H1 (cell line): ENCODE measurements around the gene CUL9. TPM values are rescaled to one million over a fixed set of nuclear protein-coding genes. Genes with fewer than 3 reads are reported as not detected.

Experiments used
- CTCF ChIA-PET: fragments of 300-600 bp; sonication (Branson Sonifier 250); formaldehyde crosslinking; loops from one replicate; lab custom pipeline; 2021; ENCODE audit not compliant: partially characterized antibody; lab: Charles Lee
- POLR2A ChIA-PET: fragments of 300-600 bp; sonication (Branson Sonifier 250); formaldehyde crosslinking; loops from one replicate; lab custom pipeline; 2021; ENCODE audit warnings: inconsistent platforms; ENCODE audit not compliant: partially characterized antibody; lab: Charles Lee
- DNase-seq, 2 experiments: peaks; one replicate each; pipeline versions ENCODE4 v3.0.0 to v3.0.0-alpha.2; 2010 to 2022; ENCODE audit warnings: low spot score in 2 of 2, low read depth in 1 of 2, mixed read lengths in 1 of 2
- FAIRE-seq: peaks from 2 replicates; lab custom pipeline; 2011; peaks lifted over from hg19 to GRCh38; lab: Jason Lieb, UNC
- H2AFZ ChIP-seq: 2 replicates; pipeline ENCODE4 v1.8.1; 2012; ENCODE audit warnings: low read length, inconsistent platforms
- H2AK5ac ChIP-seq: 2 replicates; pipeline ENCODE4 v1.6.1; 2013; ENCODE audit warnings: low read depth, low read length
- H2BK120ac ChIP-seq: replicated peaks from 2 replicates; pipeline ENCODE3; 2013; ENCODE audit warnings: low read depth, low read length, inconsistent platforms
- H2BK12ac ChIP-seq: 2 replicates; pipeline ENCODE4 v1.6.1; 2013; ENCODE audit warnings: low read depth, low read length
- H2BK15ac ChIP-seq: 2 replicates; pipeline ENCODE4 v1.6.1; 2013; ENCODE audit warnings: low read length
- H2BK20ac ChIP-seq: 2 replicates; pipeline ENCODE4 v1.6.1; 2013; ENCODE audit warnings: low read length
- H2BK5ac ChIP-seq: 2 replicates; pipeline ENCODE4 v1.6.1; 2013; ENCODE audit warnings: low read depth, low read length
- H3K14ac ChIP-seq: 2 replicates; pipeline ENCODE4 v1.6.1; 2013; ENCODE audit warnings: inconsistent platforms; ENCODE audit not compliant: insufficient read length
- H3K18ac ChIP-seq: 2 replicates; pipeline ENCODE4 v1.6.1; 2013; ENCODE audit warnings: low read length; ENCODE audit errors: extremely low read depth
- H3K23ac ChIP-seq: 2 replicates; pipeline ENCODE4 v1.6.1; 2013; ENCODE audit warnings: inconsistent platforms; ENCODE audit not compliant: insufficient read length
- H3K23me2 ChIP-seq: 2 replicates; pipeline ENCODE4 v1.6.1; 2013; ENCODE audit warnings: low read depth, low read length
- H3K27ac ChIP-seq: 2 replicates; pipeline ENCODE4 v1.6.1; 2011; ENCODE audit warnings: low read depth, low read length, inconsistent platforms
- H3K27me3 ChIP-seq, 4 experiments: replicated peaks in 1 of 4; 1 replicate in 1 of 4; 2 replicates in 3 of 4; pipeline versions ENCODE4 v1.6.1 to v1.8.1; 2011 to 2013; ENCODE audit warnings: low read length in 3 of 4, mild to moderate bottlenecking in 3 of 4, inconsistent platforms in 2 of 4, mixed read lengths in 2 of 4, moderate library complexity in 1 of 4; ENCODE audit not compliant: control insufficient read depth in 3 of 4, insufficient read depth in 3 of 4; ENCODE audit errors: extremely low read depth in 1 of 4
- H3K36me3 ChIP-seq, 4 experiments: 2 replicates each; pipeline versions ENCODE4 v1.6.1 to v1.8.1; 2011 to 2013; ENCODE audit warnings: mild to moderate bottlenecking in 4 of 4, low read length in 3 of 4, moderate library complexity in 2 of 4, control low read depth in 1 of 4, inconsistent platforms in 1 of 4; ENCODE audit not compliant: insufficient read depth in 4 of 4, control insufficient read depth in 2 of 4
- H3K4ac ChIP-seq: replicated peaks from 2 replicates; pipeline ENCODE3; 2013; ENCODE audit warnings: low read length, low read depth, mixed read lengths, inconsistent platforms; ENCODE audit not compliant: insufficient read length
- H3K4me1 ChIP-seq, 4 experiments: replicated peaks in 1 of 4; 1 replicate in 1 of 4; 2 replicates in 3 of 4; pipeline versions ENCODE4 v1.6.1 to v1.8.1; 2011 to 2013; ENCODE audit warnings: low read length in 3 of 4, inconsistent platforms in 2 of 4, mixed read lengths in 1 of 4; ENCODE audit not compliant: insufficient read depth in 4 of 4, control insufficient read depth in 3 of 4
- H3K4me2 ChIP-seq, 2 experiments: 2 replicates each; pipeline versions ENCODE4 v1.6.1 to v1.8.1; 2011 to 2013; ENCODE audit warnings: low read depth in 2 of 2, low read length in 2 of 2, control low read depth in 1 of 2, inconsistent platforms in 1 of 2, mild to moderate bottlenecking in 1 of 2; ENCODE audit not compliant: insufficient read depth in 1 of 2
- H3K4me3 ChIP-seq, 4 experiments: fragments of 200-600, 300-600 bp in 1 of 4; sonication (generic), shearing (Covaris generic), sonication (Bioruptor Twin) in 1 of 4; 2 replicates each; pipeline versions ENCODE4 v1.5.1 to v1.8.1; 2011 to 2016; ENCODE audit warnings: low read length in 4 of 4, low read depth in 3 of 4, control low read depth in 2 of 4, inconsistent platforms in 2 of 4, mild to moderate bottlenecking in 2 of 4, mixed read lengths in 1 of 4, moderate library complexity in 1 of 4; ENCODE audit not compliant: insufficient read depth in 2 of 4; ENCODE audit errors: extremely low read depth in 1 of 4
- H3K56ac ChIP-seq: replicated peaks from 2 replicates; pipeline ENCODE3; 2013; ENCODE audit warnings: low read depth, mild to moderate bottlenecking, mixed read lengths, low read length, inconsistent platforms; ENCODE audit not compliant: insufficient read length
- H3K79me1 ChIP-seq: 2 replicates; pipeline ENCODE4 v1.6.1; 2013; ENCODE audit warnings: low read depth, low read length, control low read depth
- H3K79me2 ChIP-seq, 2 experiments: 2 replicates each; pipeline versions ENCODE4 v1.6.1 to v1.8.1; 2012 to 2013; ENCODE audit warnings: low read length in 2 of 2, mild to moderate bottlenecking in 2 of 2, inconsistent platforms in 1 of 2; ENCODE audit not compliant: insufficient read depth in 2 of 2, control insufficient read depth in 1 of 2
- H3K9ac ChIP-seq, 4 experiments: replicated peaks in 1 of 4; 1 replicate in 1 of 4; 2 replicates in 3 of 4; pipeline versions ENCODE4 v1.6.1 to v1.8.1; 2011 to 2013; ENCODE audit warnings: low read depth in 3 of 4, low read length in 3 of 4, control low read depth in 2 of 4, mild to moderate bottlenecking in 2 of 4, moderate library complexity in 2 of 4, inconsistent platforms in 1 of 4; ENCODE audit errors: extremely low read depth in 1 of 4
- H3K9me3 ChIP-seq, 2 experiments: 2 replicates each; pipeline versions ENCODE4 v1.6.1 to v1.8.1; 2012 to 2013; ENCODE audit warnings: mild to moderate bottlenecking in 2 of 2, moderate library complexity in 2 of 2, control low read depth in 1 of 2, inconsistent platforms in 1 of 2, low read depth in 1 of 2, low read length in 1 of 2, mixed read lengths in 1 of 2; ENCODE audit not compliant: insufficient read depth in 2 of 2
- H4K20me1 ChIP-seq, 2 experiments: replicated peaks in 1 of 2; 2 replicates each; pipeline versions ENCODE3 to v1.8.1; 2011 to 2013; ENCODE audit warnings: inconsistent platforms in 2 of 2, low read length in 2 of 2, mild to moderate bottlenecking in 1 of 2; ENCODE audit not compliant: insufficient read depth in 2 of 2, control insufficient read depth in 1 of 2
- H4K5ac ChIP-seq: 2 replicates; pipeline ENCODE4 v1.6.1; 2013; ENCODE audit warnings: low read length, low read depth, mixed read lengths, inconsistent platforms; ENCODE audit not compliant: insufficient read length
- H4K8ac ChIP-seq: 2 replicates; pipeline ENCODE4 v1.8.0; 2013; ENCODE audit warnings: mild to moderate bottlenecking, moderate library complexity, low read length, inconsistent platforms; ENCODE audit not compliant: insufficient read depth; ENCODE audit errors: extremely low read depth
- H4K91ac ChIP-seq: replicated peaks from 2 replicates; pipeline ENCODE3; 2013; ENCODE audit warnings: low read length, mixed read lengths, inconsistent platforms; ENCODE audit not compliant: insufficient read length
- ATF3 ChIP-seq: IDR thresholded peaks from 2 replicates; pipeline ENCODE4 v1.6.1; 2011; ENCODE audit warnings: low read depth, mild to moderate bottlenecking, low read length; ENCODE audit not compliant: insufficient read depth
- KDM5A ChIP-seq: fragments of 200-600 bp; IDR thresholded peaks from 2 replicates; pipeline ENCODE4 v1.7.1; 2012; ENCODE audit warnings: mild to moderate bottlenecking, low read length, inconsistent platforms, mixed read lengths
- RFX5 ChIP-seq: IDR thresholded peaks from 2 replicates; pipeline ENCODE4 v1.6.1; 2011; ENCODE audit warnings: low read depth, low read length, improper control_type of control experiment, borderline replicate concordance
- SIN3A ChIP-seq, 2 experiments: IDR thresholded peaks in 1 of 2; conservative IDR thresholded peaks in 1 of 2; 2 replicates each; pipeline ENCODE4 v1.6.1; 2011 to 2012; ENCODE audit warnings: low read length in 2 of 2, improper control_type of control experiment in 1 of 2, low read depth in 1 of 2, mild to moderate bottlenecking in 1 of 2
- SRF ChIP-seq: IDR thresholded peaks from 2 replicates; pipeline ENCODE4 v1.6.1; 2011; ENCODE audit warnings: mild to moderate bottlenecking, low read depth, low read length, moderate library complexity
- WGBS, 2 experiments: shearing (Covaris generic) in 1 of 2; methylation state at CpG; one replicate each; pipeline versions ENCODE4 v1.1.6 to v1.1.7; 2013 to 2015; ENCODE audit warnings: low lambda C conversion rate in 2 of 2, mixed read lengths in 2 of 2, inconsistent platforms in 1 of 2, low coverage in 1 of 2, missing lambda C conversion rate in 1 of 2; ENCODE audit not compliant: insufficient replicate concordance in 2 of 2, insufficient coverage in 1 of 2, insufficient read length in 1 of 2; ENCODE audit errors: extremely low coverage in 1 of 2, missing lambda C conversion rate in 1 of 2; 5-methylcytosine and 5-hydroxymethylcytosine counted together
- polyA plus RNA-seq, 7 experiments: library from polyadenylated mRNA; depleted of rRNA in 3 of 7; stranded (reverse) in 5 of 7; unstranded in 2 of 7; fragments of >200 nt in 5 of 7; fragments of 200-250 nt in 2 of 7; gene quantifications; 1 replicate in 5 of 7; 2 replicates in 1 of 7; 4 replicates in 1 of 7; pipeline versions ENCODE4 v1.2.1 to v1.2.3, GENCODE V29; 2011 to 2013; ENCODE audit warnings: missing spikeins in 2 of 7, mixed read lengths in 2 of 7
- total RNA-seq: library from RNA; stranded (reverse); fragmentation: NEBNext Ultra II Directional; extraction: Animal tissue kit (Norgen Biotek cat#: 25700); gene quantifications from 2 replicates; pipeline ENCODE4 v1.2.1, GENCODE V29; 2021
- TF ChIP-seq, protein P1 (sequence below): IDR thresholded peaks from 2 replicates; pipeline ENCODE4 v1.6.1; 2012; ENCODE audit warnings: inconsistent platforms

CUL9 gene
- total and polyA plus RNA-seq, 2 of the 8 experiments (the other 6 are each of a cell fraction or from before 2014, with no cell fraction given), result 7.7 to 9.8 TPM

- Histone ChIP-seq H3K18ac (no peak overlapping the region), H3K14ac (no peak overlapping the region), H2AFZ (no peak overlapping the region), H2BK20ac (no peak overlapping the region), H3K23ac (no peak overlapping the region), H3K56ac (no peak overlapping the region), H2BK5ac (no peak overlapping the region), H4K5ac (no peak overlapping the region), H2AK5ac (no peak overlapping the region), H2BK120ac (no peak overlapping the region), H3K27me3 (no peaks in the 10 kb centered on the region), H3K79me2 (no peaks in the 10 kb centered on the region), H3K79me1 (0 out of 2 replicates have a peak, but pooled peaks cover 2% of the 10 kb centered on the region), H4K20me1 (peaks cover 3% of the 10 kb centered on the region in 2 experiments), H3K9ac (no peak overlapping the region; a peak in 1 of 7 replicates), H4K91ac (no peak overlapping the region), H3K4me1 (no peaks in the 10 kb centered on the region; a peak in 1 of 7 replicates), H2BK12ac (no peak overlapping the region), H3K36me3 (no peaks in the 10 kb centered on the region), H3K4ac (no peak overlapping the region), H2BK15ac (no peak overlapping the region), H3K9me3 (no peaks in the 10 kb centered on the region), H3K27ac (no peak overlapping the region), H3K4me3 (no peak overlapping the region), H3K4me2 (no peak overlapping the region), H3K23me2 (no peaks in the 10 kb centered on the region), H4K8ac (no peak overlapping the region; the same call in 1 of the 2 replicates)
- TF ChIP-seq, protein P1, sequence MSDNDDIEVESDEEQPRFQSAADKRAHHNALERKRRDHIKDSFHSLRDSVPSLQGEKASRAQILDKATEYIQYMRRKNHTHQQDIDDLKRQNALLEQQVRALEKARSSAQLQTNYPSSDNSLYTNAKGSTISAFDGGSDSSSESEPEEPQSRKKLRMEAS, result no peak
- TF ChIP-seq KDM5A, result no peak
- TF ChIP-seq RFX5, result no peak
- TF ChIP-seq SRF, result no peak
- no peak for TF ChIP-seq ATF3
- no peak for TF ChIP-seq SIN3A (conservative IDR thresholded peaks at IDR 0.05 in 1 of 2, IDR thresholded peaks at IDR 0.05 in 1 of 2; ENCODE audit: low read depth in 1 of 2, low read length in 2 of 2)
- FAIRE-seq, result no peak
- CTCF ChIA-PET, result interaction anchor here (0.5 to 4.9 kb wide), 3 partner anchors 13 to 302 kb away, joined by 3 to 33 read pairs (median 3); partner anchors contain the start of gene DNPH1
- no peak for DNase-seq
- WGBS, 2 experiments, result 90% methylated on average over 12 of the region's 12 CpGs; no CpG with 5 or more reads in 1 of the 2 experiments
- POLR2A ChIA-PET, result interaction anchor here (1.0 to 2.1 kb wide), 5 partner anchors 10 to 46 kb away, joined by 3 to 16 read pairs (median 4); partner anchors contain the start of gene DNPH1
These were observed 34.2 kb downstream of the CUL9 start for GRCh38 chr6:43216200-43216599.
